GM18499 (cell line): ENCODE data around the gene ICAM2.
"Not testable (repeated sequence)": the region's sequence is repeated elsewhere in the genome, so short reads cannot be mapped to it uniquely, and the experiment has no call there.

Source experiments
- ATAC-seq: cut with Tn5 transposase; IDR thresholded peaks from one replicate; pipeline ENCODE4 v1.9.1; 2021; ENCODE audit warnings: moderate number of reproducible peaks; ENCODE audit not compliant: insufficient read depth, unreplicated experiment

ICAM2 gene

DNA sequence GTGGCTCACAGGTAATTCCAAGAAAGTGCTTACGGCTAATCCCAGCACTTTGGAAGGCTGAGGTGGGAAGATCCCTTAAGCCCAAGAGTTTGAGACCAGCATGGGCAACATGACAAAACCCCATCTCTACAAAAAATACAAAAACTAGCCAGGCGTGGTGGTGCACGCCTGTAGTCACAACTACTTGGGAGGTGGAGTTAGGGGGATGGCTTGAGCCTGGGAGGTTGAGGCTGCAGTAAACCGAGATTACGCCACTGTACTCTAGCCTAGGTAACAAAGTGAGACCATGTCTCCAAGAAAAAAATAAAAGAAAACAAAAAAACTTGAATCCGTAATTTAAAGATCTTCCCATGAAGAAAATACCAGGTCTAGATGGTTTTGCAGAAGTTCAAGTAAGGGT lies 5.0 kb downstream of the ICAM2 start:
- no peak for ATAC-seq

- ATAC-seq, result no peak
These were observed 10.6 kb downstream of the ICAM2 start for GRCh38 chr17:64009571-64010402.

- no peak for ATAC-seq
These were observed 11.6 kb downstream of the ICAM2 start for GRCh38 chr17:64008830-64009229.

DNA sequence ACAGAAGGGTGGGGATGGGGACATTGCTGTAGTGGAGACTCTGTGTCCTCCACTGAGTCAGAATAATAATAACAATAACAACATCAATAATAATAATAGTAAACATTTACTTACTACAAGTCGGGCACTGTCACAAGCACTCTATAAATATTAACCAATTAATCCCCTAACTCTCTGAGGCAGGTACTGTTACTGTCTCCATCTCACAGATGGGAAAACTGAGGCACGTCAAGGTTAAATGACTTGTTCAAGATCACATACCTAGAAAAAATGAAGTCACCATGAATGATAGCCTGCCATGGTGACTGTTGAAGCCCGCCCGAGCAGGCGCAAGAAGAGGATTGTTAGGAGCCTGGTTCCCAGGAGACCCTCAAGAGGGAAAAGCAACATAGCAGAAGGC lies 12.1 kb downstream of the ICAM2 start:
- ATAC-seq, result no peak

DNA sequence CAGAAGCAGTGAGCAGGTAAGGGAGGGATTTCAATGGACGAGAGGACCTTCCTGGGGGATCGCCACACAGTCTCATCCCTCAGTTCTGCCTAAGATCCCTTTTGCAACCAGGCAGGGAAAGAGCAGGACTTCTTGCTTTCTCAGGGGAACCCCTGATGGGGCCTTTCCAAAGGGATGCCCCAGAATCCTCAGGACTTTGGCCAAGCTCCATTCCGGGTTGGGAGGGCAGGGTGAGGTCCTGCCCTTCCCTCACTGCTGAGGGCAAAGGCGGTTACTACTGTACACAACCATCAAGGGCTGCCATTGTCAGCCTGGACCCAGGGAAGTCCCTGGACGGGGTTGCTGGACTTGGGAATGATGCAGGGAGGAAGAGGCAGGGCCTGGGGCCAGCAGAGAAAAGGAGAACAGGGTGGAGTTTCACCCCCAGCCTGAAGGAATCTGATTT lies 12.6 kb downstream of the ICAM2 start:
- no peak for ATAC-seq

- ATAC-seq, result not testable (repeated sequence)
These were observed 13.2 kb downstream of the ICAM2 start for GRCh38 chr17:64007089-64007837.

DNA sequence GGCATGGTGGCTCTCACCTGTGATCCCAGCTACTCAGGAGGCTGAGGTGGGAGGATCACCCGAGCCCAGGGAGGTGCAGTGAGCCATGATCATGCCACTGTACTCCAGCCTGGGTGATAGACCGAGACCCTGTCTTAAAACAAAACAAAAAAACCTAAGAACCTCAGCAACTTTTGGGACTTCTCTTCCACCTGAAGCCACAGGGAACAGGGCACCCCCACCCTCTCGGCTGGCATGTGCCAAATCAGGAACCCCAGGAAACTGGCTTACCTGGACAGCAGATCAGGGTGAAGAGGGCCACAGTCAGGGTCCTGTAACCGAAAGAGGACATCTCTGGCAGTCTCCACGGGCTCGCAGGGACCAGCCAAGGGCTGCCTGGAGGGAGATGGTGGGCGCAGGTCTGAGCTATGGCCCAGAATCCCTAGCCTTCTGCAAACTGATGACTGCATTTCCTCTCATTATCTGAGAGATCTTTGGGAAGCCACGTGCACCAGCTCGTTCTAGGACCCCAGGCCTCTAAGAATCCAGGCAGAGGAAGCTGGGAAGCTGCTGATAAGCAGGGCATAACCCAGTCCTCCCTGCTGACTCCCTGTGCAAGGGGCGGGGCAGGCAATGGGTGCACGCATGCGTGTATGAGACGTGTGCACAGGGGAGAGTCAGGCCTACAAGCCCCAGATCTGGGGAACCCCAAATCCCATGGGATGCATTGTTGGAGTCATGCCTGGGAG lies 13.9 kb downstream of the ICAM2 start:
- no peak for ATAC-seq

DNA sequence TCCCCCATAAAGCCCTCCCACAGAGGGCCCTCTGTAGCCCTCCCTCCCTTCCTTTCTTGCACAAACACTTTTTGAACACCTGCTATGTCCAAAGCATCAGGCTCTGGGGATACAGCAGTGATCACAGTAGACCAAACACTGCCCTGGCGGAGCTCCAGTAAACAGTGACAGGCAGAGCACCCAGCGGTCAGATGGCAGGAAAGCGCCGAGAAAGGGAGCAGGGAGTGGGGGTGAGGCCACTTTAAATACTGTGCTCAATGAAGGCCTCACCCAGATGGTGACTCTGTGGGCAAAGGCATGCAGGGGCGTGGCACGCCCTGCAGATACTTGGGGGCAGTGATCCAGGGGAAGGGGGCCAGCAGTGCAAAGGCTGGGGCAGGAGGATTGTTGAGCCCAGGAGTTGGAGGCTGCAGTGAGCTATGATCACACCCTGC lies 14.7 kb downstream of the ICAM2 start:
- no peak for ATAC-seq

- ATAC-seq, result no peak
These were observed 15.3 kb downstream of the ICAM2 start for GRCh38 chr17:64004903-64005733.

DNA sequence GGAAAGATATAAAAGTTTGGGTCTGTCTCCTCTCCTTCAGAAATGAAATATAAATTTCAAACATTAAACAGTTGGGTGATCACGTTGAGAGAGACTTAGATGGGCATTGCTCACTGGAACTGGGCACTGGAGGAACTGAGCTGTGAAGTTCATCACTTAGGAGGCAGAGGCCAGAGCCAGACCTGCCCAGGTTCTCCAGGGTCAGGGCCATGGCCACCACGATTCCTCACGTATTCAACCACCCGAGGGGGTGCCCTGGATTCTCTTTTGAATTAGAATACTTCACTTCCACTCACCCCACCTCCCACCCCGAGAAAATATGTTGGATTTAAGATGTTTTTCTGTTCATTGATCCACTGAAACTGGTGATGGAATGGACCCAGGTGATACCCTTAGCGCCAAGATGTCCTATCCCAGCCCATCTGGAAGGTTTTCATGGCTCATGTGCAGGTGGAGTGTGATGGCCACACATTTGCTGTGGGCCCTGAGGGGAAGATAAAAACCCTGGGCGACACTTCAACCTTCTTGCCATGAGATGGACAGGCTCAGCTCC lies 16.1 kb downstream of the ICAM2 start:
- no peak for ATAC-seq

DNA sequence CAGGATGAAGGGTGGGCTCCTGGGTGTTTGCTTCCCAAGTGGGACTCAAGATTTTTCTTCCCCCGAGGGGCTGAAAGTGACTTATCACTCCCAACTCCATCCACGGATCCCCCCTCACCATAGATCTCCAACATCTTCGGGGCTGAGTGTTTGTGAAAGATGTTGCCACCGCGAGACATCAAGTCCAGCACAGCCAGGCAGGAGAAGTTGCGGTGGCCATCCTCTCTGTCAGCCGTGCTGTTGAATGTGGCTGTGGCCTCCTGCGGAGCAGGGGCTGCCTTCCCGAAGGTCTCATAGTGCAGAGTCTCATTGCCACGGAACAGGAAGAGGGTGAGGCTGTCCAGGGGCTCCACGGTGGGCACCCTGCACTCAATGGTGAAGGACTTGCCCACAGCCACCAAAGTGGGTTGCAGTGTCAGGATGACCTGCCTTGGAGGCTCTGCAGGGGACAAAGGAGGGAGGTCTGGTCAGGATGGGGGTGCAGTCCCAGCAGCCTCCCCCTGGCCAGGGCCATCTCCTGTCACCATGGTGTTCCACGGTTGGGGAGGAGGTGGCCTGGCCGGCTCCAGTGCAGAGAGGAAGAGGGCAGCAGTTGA lies 16.8 kb downstream of the ICAM2 start:
- ATAC-seq, result no peak

DNA sequence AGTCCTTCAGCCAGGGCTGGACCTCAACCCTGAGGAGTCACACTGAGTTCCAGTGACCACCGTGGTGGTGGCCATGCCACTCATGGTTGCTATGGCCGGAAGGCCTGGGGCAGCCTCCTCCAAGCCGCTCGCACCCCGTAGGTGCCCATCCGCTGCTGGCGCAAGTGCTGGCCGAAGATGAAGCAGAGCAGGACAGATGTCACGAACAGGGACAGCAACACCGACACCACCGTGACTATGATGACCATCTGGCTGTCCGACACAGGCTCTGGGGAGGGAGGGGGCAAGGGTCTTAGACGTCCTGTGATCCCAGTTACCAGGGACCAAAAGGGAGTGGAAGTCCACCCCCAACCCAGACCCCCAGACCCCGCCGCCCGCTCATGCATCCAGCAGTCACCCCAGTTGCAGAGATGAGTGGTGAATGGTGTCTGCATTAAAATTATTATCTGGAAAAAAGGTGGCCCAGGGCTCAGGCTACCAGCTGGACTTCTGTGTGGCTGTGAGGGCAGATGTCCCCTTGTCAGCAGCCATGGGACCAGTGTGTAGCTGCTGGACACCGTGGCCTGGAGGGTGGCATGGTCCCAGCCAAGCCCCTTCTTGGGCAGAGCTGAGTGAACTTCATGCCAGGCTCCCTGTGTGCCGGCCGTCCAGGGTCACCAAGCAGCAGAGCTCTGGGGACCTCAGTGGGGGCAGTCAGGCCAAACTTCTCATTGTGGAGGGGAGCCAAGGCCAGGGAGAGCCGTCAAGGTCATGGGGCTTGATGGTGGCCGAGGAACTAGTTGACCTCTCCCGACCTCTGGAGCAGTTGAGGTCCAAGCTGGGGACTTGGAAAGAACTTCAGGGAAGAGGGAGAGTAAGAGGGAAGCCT lies 17.5 kb downstream of the ICAM2 start:
- no peak for ATAC-seq

- no peak for ATAC-seq
These were observed 18.5 kb downstream of the ICAM2 start for GRCh38 chr17:64001763-64002529.

DNA sequence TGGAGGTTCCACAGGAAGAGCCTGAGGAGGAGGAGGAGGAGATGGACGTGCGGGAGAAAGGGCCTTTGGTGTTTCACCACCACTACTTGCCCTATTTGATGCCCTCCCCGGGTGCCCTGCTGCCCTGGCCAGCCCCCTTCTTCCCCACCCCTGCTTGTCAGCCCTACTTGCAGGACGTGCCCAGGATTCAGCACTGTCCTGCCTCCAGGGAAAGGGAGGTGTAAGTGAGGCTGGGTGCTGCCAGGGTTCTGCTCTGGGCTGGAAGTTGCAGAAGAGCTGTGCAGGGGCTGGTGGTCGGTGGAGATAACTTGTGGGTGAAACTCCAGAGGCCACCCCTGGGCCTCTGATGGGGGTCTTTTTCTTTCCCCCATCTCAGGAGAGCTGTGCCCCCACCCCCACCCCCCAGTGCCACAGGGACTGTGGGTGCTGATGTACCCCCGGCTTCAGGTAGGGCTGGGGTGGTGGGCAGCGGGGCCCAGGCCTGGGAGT lies 19.3 kb downstream of the ICAM2 start:
- no peak for ATAC-seq

DNA sequence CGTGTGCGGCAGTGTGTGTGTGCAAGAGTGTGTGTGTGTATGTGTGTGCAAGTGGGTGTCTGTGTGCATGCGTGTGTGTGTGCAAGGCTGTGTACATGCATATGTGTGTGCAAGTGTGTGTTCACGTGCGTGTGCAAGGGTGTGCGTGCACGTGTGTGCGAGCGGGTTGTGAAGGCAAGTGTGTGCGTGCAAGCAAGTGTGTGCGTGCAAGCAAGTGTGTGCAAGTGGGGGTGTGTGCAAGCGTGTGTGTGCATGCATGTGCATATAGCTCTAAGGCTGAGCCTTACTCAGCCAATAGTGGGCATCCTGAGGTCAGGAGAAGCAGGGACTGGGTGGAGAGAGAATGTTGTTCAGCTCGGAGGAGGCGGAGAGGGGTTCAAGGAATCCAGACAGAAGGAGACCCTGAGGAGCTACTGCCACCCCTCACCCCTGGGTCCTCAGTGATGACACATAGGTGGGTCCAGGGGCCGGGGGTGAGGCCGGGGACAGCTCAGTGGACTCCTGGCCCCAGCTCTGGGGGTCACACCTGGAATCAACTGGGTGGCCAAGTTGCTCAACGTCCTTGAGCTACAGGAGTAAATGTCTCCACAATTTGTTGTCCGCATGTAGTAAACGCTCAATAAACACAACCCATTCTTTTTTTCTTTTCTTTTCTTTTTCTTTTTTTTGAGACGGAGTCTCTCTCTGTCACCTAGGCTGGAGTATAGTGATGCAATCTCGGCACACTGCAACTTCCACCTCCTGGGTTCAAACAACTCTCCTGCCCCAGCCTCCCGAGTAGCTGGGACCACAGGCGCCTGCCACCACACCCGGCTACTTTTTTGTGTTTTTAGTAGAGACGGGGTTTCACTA lies 20.5 kb downstream of the ICAM2 start:
- ATAC-seq, result no peak
